Activated CD4-positive, alpha-beta T cell treated with anti-CD3 and anti-CD28 coated beads for 4 hours (primary cell): ENCODE data around the gene GJE1.
"Not testable (repeated sequence)": the region's sequence is repeated elsewhere in the genome, so short reads cannot be mapped to it uniquely, and the experiment has no call there.

Experiments used
- DNase-seq, 2 donors: peaks; one replicate each; pipeline ENCODE4 v3.0.0-alpha.2; 2020

Gene GJE1

DNA sequence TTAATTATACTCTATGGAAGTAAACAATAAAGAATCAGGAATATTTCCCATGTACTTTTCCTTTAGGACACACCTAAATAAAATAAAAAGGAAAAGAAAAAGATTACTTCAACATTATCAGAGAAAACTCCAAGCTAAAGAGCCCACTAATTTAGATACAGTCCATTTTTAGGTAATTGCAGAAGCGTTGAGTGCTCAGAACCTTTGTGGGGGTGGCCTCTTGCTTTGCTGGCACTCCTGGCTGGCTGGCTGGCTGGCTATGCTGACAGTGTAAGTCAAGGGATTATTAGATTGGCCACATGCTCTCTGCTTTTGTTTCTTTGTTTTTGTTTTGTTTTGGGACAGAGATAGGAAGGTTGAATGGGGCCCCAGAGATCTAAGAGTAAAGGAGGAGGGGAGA is at the start of gene GJE1:
Gene GJE1, plus strand, starts transcription at position 301 of the 400 bp plus-strand sequence. CDS start 234 bp downstream, outside the sequence.
- DNase-seq, result no peak

DNA sequence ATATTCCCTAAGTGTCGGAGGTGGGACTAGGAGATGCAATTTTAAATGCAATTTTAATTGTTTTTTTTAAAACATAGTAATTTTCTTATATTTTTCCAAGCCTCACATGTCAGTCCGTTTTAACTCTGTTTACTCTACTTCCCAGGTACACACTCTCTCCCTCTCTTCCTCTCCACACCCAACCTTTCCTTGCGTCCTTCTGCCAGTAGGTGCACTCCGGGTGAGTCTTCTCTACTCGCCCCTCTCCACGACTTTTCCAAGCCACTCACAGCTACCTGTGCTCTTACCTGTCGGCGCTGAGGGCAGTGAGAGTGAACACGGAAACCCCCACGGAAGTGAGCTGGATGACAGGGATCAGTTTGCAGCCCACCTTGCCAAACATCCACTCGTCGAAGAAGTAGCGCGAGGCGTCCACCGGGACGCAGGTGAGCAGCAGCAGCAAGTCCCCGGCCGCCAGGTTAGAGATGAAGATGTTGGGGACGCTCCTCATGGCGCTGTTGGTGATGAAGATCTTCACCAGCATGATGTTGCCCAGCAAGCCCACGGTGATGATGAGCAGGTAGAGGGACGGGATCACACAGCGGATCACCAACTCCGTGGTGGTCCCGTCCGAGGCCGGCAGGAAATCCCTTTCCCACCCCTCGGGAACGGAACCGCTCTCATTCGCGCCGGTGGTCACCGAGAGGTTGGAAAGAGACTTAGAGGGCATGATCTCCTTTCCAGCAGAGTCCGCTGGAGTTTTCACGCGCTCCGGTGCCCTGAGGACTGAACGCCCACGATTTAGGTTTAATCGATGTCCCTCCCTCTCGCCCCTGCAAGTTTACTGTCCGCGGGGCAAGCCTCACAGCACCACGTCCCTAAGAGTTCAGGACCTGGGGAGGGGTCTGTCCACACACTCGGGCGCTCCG is 44.5 kb upstream of the GJE1 start:
- DNase-seq, result no peak

DNA sequence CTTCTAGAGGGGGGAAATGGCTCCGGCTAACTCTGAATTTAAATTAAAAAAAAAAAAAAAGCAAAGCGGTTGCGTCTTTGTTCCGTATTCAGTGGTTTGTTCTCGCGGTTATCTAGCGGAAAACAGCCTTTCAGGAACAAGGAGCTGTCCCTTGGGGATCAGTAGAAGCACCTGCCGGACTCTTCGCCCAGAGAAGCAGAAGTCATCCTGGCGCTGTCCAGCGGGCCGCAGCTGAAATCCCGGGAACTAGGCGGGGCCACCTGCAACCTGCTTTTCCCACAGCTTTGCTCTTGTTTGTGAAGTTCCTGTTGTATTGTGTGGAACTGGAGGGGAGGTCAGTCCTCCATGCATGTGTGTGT is 43.9 kb upstream of the GJE1 start:
- no peak for DNase-seq

DNA sequence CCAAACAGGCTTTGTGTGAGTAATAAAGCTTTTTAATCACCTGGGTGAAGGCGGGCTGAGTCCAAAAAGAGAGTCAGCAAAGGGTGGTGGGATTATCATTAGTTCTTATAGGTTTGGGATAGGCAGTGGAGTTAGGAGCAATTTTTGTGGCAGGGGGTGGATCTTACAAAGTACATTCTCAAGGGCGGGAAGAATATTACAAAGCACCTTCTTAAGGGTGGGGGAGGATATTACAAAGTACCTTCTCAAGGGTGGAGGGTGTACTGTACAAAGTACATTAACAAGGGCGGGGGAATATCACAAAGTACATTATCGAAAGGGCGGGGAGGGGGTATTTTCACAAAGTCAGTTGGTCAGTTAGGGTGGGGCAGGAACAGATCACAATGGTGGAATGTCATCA is 27.9 kb upstream of the GJE1 start:
- DNase-seq, result not testable (repeated sequence)

DNA sequence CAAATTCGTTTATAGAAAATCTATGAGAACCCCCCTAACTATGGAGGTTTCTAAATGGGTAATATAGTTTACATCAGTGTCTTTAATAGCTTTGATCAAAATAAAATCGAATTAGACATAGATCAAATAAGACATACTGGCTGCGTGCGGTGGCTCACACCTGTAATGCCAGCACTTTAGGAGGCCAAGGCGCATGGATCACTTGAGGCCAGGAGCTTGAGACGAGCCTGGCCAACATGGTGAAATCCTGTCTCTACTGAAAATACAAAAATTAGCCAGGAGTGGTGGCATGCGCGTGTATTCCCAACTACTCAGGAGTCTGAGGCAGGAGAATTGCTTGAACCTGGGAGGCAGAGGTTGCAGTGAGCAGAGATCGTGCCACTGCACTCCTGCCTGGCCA is 21.9 kb upstream of the GJE1 start:
- not testable (repeated sequence) for DNase-seq

DNA sequence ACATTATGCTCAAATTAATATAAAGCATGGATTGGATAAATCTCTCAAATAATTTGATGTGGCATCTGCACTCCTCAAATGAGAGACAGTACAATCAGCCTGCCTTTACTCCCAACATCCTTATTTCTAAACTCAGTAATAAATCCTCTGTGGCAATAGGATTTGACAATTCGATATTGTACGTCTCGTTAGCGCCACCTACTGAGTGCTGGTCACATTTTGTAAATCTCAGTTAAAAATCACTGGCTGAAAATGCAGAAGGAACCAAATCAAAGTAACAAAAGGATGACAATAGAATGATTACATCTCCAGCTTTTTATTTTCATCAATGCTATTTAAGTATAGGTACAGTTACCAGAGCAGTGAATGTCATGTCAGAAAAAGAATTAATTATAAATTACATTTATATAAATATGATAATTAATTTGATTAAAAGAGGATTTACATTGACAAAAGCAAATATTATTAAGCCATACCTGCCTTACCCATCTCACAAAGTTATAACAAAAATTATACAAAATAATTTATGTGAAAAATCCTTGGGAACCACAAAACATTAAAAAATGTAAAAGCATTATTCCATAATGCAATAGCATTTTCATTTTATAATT is 20.2 kb upstream of the GJE1 start:
- DNase-seq, result peak; percentile 60 to 71

DNA sequence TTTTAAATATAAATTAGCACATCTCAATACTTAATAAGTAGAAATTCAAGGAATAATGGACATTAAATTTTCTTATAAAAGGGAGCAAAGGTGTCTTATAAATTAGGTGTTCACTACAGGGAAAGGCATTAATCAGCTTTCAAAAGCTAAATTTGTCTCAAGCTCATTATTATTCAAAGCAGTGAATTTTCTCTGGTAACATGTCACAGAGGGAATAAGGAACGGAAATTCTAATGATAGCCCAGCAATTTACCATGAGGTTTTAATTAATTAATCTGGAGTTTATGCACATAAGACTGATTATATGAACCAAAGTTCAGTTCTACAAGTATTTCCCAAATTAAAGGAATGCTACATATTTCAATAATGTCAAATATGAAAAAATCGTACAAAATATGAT is 15.4 kb upstream of the GJE1 start:
- no peak for DNase-seq

GRCh38 chr6:142118328-142118727 is 14.4 kb upstream of the GJE1 start:
- DNase-seq, result no peak

GRCh38 chr6:142118925-142119324 is 13.8 kb upstream of the GJE1 start:
- DNase-seq, result no peak

DNA sequence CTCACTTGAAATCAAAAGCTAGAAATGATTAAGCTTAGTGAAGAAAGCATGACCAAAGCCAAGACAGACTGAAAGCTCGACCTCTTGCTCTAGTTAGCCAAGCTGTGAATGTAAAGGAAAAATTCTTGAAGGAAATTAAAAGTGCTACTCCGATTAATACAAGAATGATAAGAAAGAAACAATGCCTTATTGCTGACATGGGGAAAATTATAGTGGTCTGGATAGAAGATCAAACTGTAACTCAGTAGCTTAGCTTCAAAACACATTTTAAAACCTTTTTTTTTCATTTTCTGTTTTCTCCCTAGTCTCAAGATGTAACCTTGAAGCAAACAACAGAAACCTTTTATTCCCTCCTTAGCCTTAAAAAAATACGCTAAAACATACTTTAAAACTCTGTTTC is 11.4 kb upstream of the GJE1 start:
- no peak for DNase-seq

GRCh38 chr6:142130814-142131213 is 1.9 kb upstream of the GJE1 start:
- DNase-seq, result no peak

DNA sequence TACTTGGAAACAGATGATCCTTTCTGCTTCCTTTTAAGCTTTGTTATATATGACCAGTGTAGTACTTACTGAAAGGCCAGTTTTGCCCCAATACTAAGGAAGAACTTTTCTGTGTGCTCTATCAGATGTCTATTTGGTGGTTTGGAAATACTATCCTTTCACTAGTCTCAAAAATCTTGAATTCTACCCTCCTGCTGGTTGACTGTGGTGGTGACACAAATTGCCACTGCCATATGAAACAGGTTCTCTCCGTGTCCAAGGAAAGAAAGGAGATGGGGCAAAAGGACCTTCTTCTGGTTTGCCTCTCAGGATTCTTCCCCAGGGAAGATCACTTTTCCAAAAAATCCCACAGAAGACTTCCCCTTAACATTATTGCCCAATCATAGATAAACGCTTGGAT is 6.2 kb downstream of the GJE1 start:
- DNase-seq, result no peak

- DNase-seq, result not testable (repeated sequence)
Observed at GRCh38 chr6:142141531-142141930, 8.8 kb downstream of the GJE1 start.

- peak; percentile 93 for DNase-seq
Observed at GRCh38 chr6:142146828-142147662, 14.3 kb downstream of the GJE1 start, which contains the start of the genes NMBR and VTA1. Gene NMBR, minus strand, starts transcription at chr6:142147122. Its CDS starts 58,464 bp downstream, at chr6:142088658. Gene VTA1, plus strand, starts transcription at chr6:142147263. Its CDS starts 25 bp downstream, at chr6:142147288.

- no peak for DNase-seq
Observed at GRCh38 chr6:142152746-142153145, 20.0 kb downstream of the GJE1 start.

- no peak for DNase-seq
Observed at GRCh38 chr6:142153196-142153595, 20.5 kb downstream of the GJE1 start.

GRCh38 chr6:142154336-142154735 is 21.6 kb downstream of the GJE1 start:
- DNase-seq, result no peak

GRCh38 chr6:142155091-142155490 is 22.4 kb downstream of the GJE1 start:
- no peak for DNase-seq

GRCh38 chr6:142155895-142156757 is 23.4 kb downstream of the GJE1 start:
- no peak for DNase-seq

- not testable (repeated sequence) for DNase-seq
Observed at GRCh38 chr6:142156758-142157068, 24.0 kb downstream of the GJE1 start.

GRCh38 chr6:142162780-142163179 is 30.1 kb downstream of the GJE1 start:
- DNase-seq, result no peak

DNA sequence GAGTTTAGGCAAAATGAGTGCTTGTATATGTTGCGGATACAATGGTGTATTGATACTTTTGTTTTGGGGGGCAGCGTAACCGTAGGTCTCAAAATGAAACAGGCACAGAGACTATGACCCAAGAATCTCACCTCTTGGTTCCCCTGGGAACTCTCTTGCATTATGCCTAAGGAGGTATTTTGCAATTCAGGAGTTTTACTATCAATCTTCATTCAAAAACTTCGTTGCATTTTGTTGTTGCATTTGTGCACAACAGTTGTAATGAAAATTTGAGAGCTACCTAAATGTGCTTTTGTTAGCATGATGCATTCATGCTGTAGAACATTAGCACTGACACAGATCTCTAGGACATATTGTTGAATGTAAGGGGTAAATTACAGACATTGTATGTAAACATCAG is 32.5 kb downstream of the GJE1 start:
- no peak for DNase-seq
